Heart left ventricle (tissue), 16 donors: ENCODE results near the gene TRMU. TPM values are rescaled to one million over a fixed set of nuclear protein-coding genes. Genes with fewer than 3 reads are reported as not detected.

Experiments used
- ATAC-seq, 4 donors: fragments of 200-7000 bp; cut with Tn5 transposase; one replicate each; pipeline ENCODE4 v1.9.1; 2020 to 2022; ENCODE audit warnings: moderate library complexity in 4 of 4, mild to moderate bottlenecking in 3 of 4, moderate number of reproducible peaks in 1 of 4
- DNase-seq, 5 donors: peaks; one replicate each; pipeline ENCODE4 v3.0.0-alpha.2; 2020
- H3K27ac ChIP-seq, 12 donors: fragments of 200-600 bp; sonication (generic) in 4 of 12; one replicate each; pipeline versions ENCODE4 v1.5.0 to v1.8.0; 2016 to 2022; ENCODE audit warnings: mild to moderate bottlenecking in 2 of 12
- H3K27me3 ChIP-seq, 9 donors: fragments of 200-600 bp; sonication (generic) in 2 of 9; one replicate each; pipeline versions ENCODE4 v1.5.1 to v1.8.0; 2016 to 2022; ENCODE audit warnings: mild to moderate bottlenecking in 3 of 9
- H3K36me3 ChIP-seq, 9 donors: fragments of 200-600 bp; sonication (generic) in 2 of 9; one replicate each; pipeline versions ENCODE4 v1.5.0 to v1.8.0; 2018 to 2022; ENCODE audit warnings: mild to moderate bottlenecking in 2 of 9
- H3K4me1 ChIP-seq, 12 donors: fragments of 200-600 bp; sonication (generic) in 4 of 12; one replicate each; pipeline versions ENCODE4 v1.5.0 to v1.8.0; 2016 to 2022; ENCODE audit warnings: mild to moderate bottlenecking in 3 of 12
- H3K4me3 ChIP-seq, 12 donors: fragments of 200-600 bp; sonication (generic) in 4 of 12; one replicate each; pipeline versions ENCODE4 v1.5.0 to v1.8.0; 2017 to 2022; ENCODE audit warnings: mild to moderate bottlenecking in 9 of 12, moderate library complexity in 4 of 12
- H3K9me3 ChIP-seq, 12 donors: fragments of 200-600 bp; sonication (generic) in 4 of 12; one replicate each; pipeline versions ENCODE4 v1.5.0 to v1.8.0; 2016 to 2022; ENCODE audit warnings: mild to moderate bottlenecking in 1 of 12
- CTCF ChIP-seq, 12 donors: fragments of 200-600 bp; sonication (generic) in 4 of 12; IDR thresholded peaks; one replicate each; pipeline versions ENCODE4 v1.5.0 to v1.8.0; 2018 to 2022; ENCODE audit warnings: antibody characterized with exemption in 12 of 12, mild to moderate bottlenecking in 5 of 12
- POLR2A ChIP-seq, 2 donors: fragments of 450-650 bp; IDR thresholded peaks; one replicate each; pipeline ENCODE4 v1.6.1; 2017; ENCODE audit warnings: antibody characterized with exemption in 2 of 2, mild to moderate bottlenecking in 2 of 2, moderate library complexity in 2 of 2
- WGBS, 4 donors: extraction: QIAGEN DNeasy Blood & Tissue Kit in 2 of 4; methylation state at CpG; one replicate each; pipeline versions ENCODE4 v1.1.5 to v1.1.7; 2013 to 2018; 5-methylcytosine and 5-hydroxymethylcytosine counted together
- intact Hi-C, 10 donors: fragments of 100-400 bp; cut with DNase I; formaldehyde crosslinking; loops; one replicate each; pipeline versions ENCODE4 v1.11.1 to v1.14.2; 2022
- polyA plus RNA-seq, 2 donors: library from polyadenylated mRNA; stranded (reverse); fragments of 200-250 nt; gene quantifications; one replicate each; pipeline ENCODE4 v1.2.3, GENCODE V29; 2013
- total RNA-seq, 9 donors: library from RNA; depleted of rRNA in 2 of 9; stranded (reverse); fragments of >200 nt in 2 of 9; fragmentation: NEBNext Ultra II Directional in 3 of 9; extraction: Animal tissue kit (Norgen Biotek cat#: 25700) in 3 of 9; gene quantifications; one replicate each; pipeline versions ENCODE4 v1.1.0 to v1.2.4, GENCODE V29; 2016 to 2023
- donor health status: ischemic (EF 13 %, LVEDD 7.1; RV severe dilation, severe dysfunction).
- donor health status: healthy with polysubstance abuse.
- donor health status: DM: no; HTN: yes; CAD: no.
- donor health status: DM: no; HTN: no; CAD: no.
- donor health status: ischemic (EF 25% LVEDD 6.9; RV normal size, moderate dysfunction).
- donor health status: ischemic (EF 25% LVEDD 5.7; RV mildly dilated, moderate dysfunction).
- donor health status: healthy.
- donor health status: DM: yes; HTN: yes; CAD: no.
- donor health status: ischemic (EF 35%, LVEDD 5.7; RV mildly dilated, moderate dysfunction).
- donor health status: nonischemic (EF 11% LVEDD 7.7; RV severe dilation, severe dysfunction).
- donor health status: DM: yes; HTN: yes; CAD: no.
- donor health status: PGD.
- donor health status: ischemic (EF 29% LVEDD 5.4; RV normal size, mild dysfunction).
- donor health status: nonischemic (EF 23%, LVEDD 6.1; RV moderate dilation, normal function).

Gene TRMU
- total and polyA plus RNA-seq, 11 donors, result 24.3 to 48.7 (median 33.3) TPM

GRCh38 chr22:46315976-46316375 lies 19.5 kb upstream of the TRMU start:
- DNase-seq (no peak), ATAC-seq (no peak)
- H3K27ac ChIP-seq, result no peak overlapping the region
- H3K9me3 ChIP-seq, result no peaks in the 10 kb centered on the region
- TF ChIP-seq CTCF (IDR thresholded peaks at IDR 0.05) (no peak), POLR2A (IDR thresholded peaks at IDR 0.05) (no peak)
- no peaks in the 10 kb centered on the region for H3K27me3 ChIP-seq
- intact Hi-C loops, result loop anchor here in 8 of 10 donors (2.0 to 10.0 kb wide), 3 partner anchors 193 to 324 kb away; no protein-coding TSS in a partner anchor
- peaks cover 0 to 5% (median 0%) of the 10 kb centered on the region in 12 donors for H3K4me1 ChIP-seq
- WGBS, 4 donors, result 90 to 95% (median 93%) methylated on average over 12 of the region's 12 CpGs
- peaks cover 0 to 10% (median 0%) of the 10 kb centered on the region in 9 donors for H3K36me3 ChIP-seq
- no peak overlapping the region for H3K4me3 ChIP-seq

GRCh38 chr22:46317646-46318045 lies 17.9 kb upstream of the TRMU start:
- WGBS, 4 donors, result 81 to 94% (median 92%) methylated on average over 15 to 20 of the region's 20 CpGs

GRCh38 chr22:46318576-46318975 lies 16.9 kb upstream of the TRMU start:
- peaks cover 0 to 10% (median 0%) of the 10 kb centered on the region in 9 donors for H3K36me3 ChIP-seq
- H3K27ac ChIP-seq, result no peak overlapping the region
- DNase-seq (peak in 1 of 5 donors; percentile 33), ATAC-seq (no peak)
- no peak overlapping the region for H3K4me3 ChIP-seq
- TF ChIP-seq POLR2A (IDR thresholded peaks at IDR 0.05) (no peak), CTCF (IDR thresholded peaks at IDR 0.05) (no peak)
- 88 to 95% (median 90%) methylated on average over 15 of the region's 15 CpGs for WGBS, 4 donors
- intact Hi-C loops, result loop anchor here in 5 of 10 donors (5.0 to 10.0 kb wide), 2 partner anchors 324 to 326 kb away; no protein-coding TSS in a partner anchor
- no peaks in the 10 kb centered on the region for H3K9me3 ChIP-seq
- no peaks in the 10 kb centered on the region for H3K27me3 ChIP-seq
- peaks cover 0 to 5% (median 0%) of the 10 kb centered on the region in 12 donors for H3K4me1 ChIP-seq

More at GRCh38 chr22:46317646-46318045, 17.9 kb upstream of the TRMU start:
- no peaks in the 10 kb centered on the region for H3K9me3 ChIP-seq
- H3K27me3 ChIP-seq, result no peaks in the 10 kb centered on the region
- TF ChIP-seq POLR2A (IDR thresholded peaks at IDR 0.05), result no peak
- no peak for TF ChIP-seq CTCF (IDR thresholded peaks at IDR 0.05)
- peaks cover 0 to 5% (median 0%) of the 10 kb centered on the region in 12 donors for H3K4me1 ChIP-seq
- no peak for ATAC-seq
- no peak overlapping the region for H3K27ac ChIP-seq
- peaks cover 0 to 10% (median 0%) of the 10 kb centered on the region in 9 donors for H3K36me3 ChIP-seq
- peak in 1 of 5 donors; percentile 47 for DNase-seq
- no peak overlapping the region for H3K4me3 ChIP-seq
- intact Hi-C loops, result loop anchor here in 5 of 10 donors (5.0 to 10.0 kb wide), 2 partner anchors 323 to 325 kb away; no protein-coding TSS in a partner anchor

GRCh38 chr22:46319319-46319718 lies 16.2 kb upstream of the TRMU start:
- H3K27me3 ChIP-seq, result no peaks in the 10 kb centered on the region
- ATAC-seq (no peak), DNase-seq (peak in 1 of 5 donors; percentile 27)
- H3K4me3 ChIP-seq, result no peak overlapping the region
- no peak for TF ChIP-seq CTCF (IDR thresholded peaks at IDR 0.05)
- TF ChIP-seq POLR2A (IDR thresholded peaks at IDR 0.05), result no peak
- H3K4me1 ChIP-seq, result peaks cover 0 to 2% (median 0%) of the 10 kb centered on the region in 12 donors
- WGBS, 4 donors, result 90 to 98% (median 95%) methylated on average over 10 of the region's 10 CpGs
- no peak overlapping the region for H3K27ac ChIP-seq
- intact Hi-C loops, result loop anchor here in 5 of 10 donors (5.0 to 10.0 kb wide), 2 partner anchors 325 to 327 kb away; no protein-coding TSS in a partner anchor
- H3K9me3 ChIP-seq, result no peaks in the 10 kb centered on the region
- peaks cover 0 to 10% (median 0%) of the 10 kb centered on the region in 9 donors for H3K36me3 ChIP-seq
